ENCODE results near the gene ABI1.
"Not testable (repeated sequence)": the region's sequence is repeated elsewhere in the genome, so short reads cannot be mapped to it uniquely, and the experiment has no call there.

Gene ABI1

DNA sequence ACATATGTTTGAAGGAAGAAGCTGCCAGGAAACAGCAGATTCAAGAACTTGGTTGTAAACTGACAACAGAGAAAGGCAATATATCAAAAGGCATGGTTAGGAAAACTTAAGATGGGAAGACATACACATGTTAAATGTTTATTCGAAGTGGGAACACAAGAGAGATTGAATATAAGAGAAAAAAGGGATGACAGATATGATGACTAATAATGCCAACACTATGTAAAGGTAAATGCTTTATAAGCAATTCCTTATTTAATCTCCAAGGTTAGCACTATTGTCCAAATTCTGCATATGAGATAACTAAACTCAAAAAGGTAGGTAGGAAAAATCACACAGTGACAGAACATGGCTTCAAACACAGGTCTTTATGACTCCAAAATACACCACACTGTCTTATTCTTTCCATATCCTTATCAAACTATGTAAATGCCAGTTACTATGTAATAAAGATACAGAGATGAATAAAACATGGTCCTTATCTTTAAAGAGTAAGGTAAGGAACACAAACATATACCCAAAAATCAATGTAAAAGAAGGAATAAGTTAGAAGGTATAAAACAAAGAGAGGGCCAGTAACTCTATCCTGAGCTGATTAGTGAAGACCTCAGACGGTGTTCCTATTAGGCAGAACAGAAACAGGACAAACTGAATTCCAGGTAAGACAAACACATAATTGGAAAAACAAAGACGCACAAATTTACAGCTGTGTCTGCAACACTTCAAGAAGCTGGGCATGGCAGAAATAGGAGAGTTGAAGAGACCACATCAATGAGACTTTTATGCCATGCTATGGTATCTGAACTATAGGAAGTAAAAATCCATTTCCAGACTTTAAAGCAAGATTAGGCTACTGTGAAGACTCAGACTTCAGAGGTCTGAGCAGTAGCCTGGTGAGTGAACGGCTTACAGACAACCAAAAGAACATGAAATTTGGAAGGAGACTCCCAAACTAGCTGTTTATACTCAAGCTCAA lies 56.1 kb downstream of the ABI1 start:
- DNase-seq (ENCODE audit: low spot score) = no peak

DNA sequence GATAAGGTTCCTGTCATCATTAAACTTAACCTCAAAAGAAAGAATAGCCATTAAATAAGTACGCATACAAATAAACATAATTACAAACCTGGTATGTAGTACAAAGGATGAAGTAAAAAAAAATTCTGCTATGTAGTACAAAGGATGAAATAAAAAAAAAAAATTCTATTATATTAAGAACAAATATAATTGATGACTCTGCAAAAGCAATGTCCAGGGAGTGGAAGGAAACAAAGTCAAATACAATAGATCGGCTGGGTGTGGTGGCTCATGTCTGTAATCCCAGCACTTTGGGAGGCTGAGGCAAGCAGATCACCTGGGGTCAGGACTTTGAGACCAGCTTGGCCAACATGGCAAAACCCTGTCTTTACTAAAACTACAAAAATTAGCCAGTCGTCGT lies 56.9 kb downstream of the ABI1 start:
- no peak for DNase-seq (ENCODE audit: low spot score)

DNA sequence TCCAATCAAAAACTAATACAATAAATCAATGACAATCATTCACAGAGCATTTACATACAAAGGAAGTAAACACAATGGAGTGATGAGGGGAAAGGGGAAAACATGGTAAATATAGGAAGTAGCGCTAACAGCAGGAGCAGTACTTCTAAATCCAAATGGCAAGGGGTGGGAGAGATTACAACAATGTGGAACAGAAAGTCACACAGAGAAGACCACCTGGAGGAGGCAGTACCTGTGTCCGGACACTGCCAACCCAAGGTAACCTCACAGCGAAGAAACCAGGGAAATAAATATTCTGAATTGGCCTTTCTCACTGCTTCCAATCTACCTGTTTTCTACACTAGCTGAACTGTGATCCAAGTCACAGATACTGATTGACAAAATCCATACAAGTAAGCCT lies 58.2 kb downstream of the ABI1 start:
- no peak for DNase-seq (ENCODE audit: low spot score)

DNA sequence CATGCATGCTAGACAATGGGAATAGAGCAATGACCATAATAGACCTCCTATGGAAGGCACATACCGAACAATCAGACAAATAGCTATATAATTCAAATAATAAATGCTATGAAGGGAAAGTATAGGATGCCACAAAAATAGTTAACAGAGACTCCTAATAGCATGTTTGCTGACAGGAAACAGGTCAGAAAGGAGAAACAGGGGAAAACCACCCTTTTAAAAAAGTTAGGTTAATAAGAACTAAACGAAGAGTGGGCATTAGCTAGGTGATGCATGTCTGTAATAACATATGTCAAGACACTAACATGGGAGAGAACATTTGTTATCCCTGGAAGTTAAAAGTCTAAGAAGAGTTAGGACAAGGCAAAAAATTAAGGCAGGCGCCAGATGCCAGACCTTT lies 58.9 kb downstream of the ABI1 start:
- DNase-seq (ENCODE audit: low spot score) = no peak

DNA sequence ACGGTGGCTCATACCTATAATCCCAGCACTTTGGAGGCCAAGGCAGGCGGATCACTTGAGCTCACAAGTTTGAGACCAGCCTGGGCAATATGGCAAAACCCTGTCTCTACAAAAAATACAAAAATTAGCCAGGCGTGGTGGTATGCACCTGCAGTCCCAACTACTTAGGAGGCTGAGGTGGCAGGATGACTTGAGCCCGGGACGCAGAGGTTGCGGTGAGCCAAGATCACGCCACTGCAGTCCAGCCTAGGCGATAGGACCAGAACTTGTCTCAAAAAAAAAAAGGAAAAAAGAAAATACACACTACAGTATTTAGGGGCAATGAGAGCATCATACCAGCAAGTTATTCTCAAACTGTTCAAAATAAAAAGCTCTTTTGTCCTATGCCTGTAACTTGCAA lies 59.5 kb downstream of the ABI1 start:
- no peak for DNase-seq (ENCODE audit: low spot score)

DNA sequence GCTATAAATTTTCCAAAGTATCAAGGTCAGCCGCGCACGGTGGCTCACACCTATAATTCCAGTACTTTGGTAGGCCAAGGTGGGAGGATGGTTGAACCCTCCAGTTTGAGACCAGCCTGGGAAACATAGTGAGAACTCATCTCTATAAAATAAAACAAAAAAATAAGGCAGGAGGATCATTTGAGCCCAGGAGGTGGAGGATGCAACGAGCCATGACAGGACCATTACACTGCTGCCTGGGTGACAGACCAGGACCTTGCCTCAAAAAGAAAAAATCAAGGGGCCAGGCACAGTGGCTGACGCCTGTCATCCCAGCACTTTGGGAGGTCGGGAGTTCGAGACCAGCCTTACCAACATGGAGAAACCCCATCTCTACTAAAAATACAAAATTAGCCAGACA lies 60.3 kb downstream of the ABI1 start:
- DNase-seq (ENCODE audit: low spot score) = no peak

DNA sequence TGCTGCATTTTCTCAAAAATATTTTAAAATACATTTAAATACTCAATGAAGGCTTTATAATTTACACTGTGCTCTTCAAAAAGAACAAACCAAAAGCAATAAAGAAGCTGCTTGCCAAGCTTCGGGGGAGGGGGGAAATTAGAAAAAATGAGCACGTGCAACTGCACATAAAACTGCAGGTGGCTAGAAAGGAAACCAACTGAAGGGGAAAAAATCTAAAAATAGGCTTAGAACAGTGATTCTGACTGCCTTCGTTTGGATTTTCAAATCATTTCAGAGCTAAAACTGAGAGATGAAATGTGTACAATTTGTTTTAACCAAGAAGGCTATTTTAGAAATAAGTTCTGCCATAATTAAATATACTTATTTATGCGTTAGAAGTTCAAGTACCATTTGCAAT lies 61.4 kb downstream of the ABI1 start:
- DNase-seq (ENCODE audit: low spot score) = no peak

DNA sequence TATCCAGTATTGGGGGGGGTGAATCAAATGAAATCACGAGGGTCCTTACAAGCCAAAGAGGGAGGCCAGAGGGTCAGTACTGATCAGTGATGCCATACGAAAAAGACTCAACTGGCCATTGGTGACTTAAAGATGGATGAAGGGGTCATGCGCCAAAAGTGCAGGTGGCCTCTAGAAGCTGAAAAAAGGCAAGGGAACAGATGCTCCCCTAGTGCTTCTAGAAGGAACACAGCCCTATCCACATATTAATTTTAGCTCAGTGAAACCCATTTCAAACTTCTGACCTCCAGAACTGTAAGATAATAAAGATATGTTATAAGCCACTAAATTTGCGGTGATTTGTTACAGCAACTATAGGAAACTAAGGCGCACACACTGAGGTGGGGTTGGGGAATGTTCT lies 62.5 kb downstream of the ABI1 start:
- DNase-seq (ENCODE audit: low spot score) = no peak

DNA sequence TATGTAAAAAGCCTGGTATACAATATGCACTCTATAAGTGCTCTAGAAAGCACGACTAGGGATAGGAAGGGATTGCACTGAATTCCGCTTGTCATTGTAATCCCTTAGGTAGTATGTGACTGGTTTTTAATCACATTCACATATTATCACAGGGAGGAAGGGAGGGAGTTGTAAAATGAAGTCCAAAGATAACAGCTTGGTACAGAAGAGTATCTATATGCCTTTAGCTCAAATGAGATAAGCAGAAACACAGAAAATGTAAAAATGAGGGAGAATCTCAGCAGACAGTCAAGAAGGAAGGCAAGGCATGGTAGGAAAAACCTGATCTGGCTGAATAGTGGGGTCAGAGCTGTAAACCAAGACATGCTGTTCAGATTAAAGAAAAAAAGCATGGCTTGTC lies 63.4 kb downstream of the ABI1 start:
- no peak for DNase-seq (ENCODE audit: low spot score)

DNA sequence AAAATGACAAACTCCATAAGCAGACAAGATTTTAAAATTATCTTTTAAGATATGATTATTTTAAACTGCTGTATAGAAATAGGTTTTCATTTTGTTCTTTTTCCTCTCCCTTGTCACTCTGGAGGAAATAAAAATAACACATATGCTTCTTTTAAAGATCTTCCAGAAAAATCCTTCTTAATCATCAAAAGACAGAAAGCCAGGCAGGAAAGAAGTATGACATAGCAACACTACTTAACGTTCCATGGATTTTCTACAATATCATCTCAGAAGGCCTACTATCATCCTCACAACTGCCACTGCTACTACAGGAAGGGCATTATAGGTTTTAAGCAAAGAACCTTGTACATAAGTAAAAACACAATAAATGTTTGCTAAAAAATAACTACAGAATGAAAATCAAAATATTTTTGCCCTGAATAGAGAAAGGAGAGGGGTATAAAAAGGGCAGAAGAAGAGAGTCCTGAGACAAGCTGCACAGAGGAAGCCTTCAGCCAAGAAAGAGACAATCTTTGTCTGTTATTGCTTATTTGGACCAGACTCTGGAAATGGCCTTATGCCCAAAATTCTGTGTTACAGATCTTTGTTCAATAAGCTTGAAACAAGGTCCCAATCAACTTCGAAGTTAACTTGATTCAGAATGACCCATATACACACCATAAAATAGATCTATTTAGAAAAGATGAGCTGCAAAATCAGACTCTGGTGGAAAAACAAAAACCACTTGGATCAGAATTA lies 67.8 kb downstream of the ABI1 start:
- peak; percentile 65 for DNase-seq (ENCODE audit: low spot score)

DNA sequence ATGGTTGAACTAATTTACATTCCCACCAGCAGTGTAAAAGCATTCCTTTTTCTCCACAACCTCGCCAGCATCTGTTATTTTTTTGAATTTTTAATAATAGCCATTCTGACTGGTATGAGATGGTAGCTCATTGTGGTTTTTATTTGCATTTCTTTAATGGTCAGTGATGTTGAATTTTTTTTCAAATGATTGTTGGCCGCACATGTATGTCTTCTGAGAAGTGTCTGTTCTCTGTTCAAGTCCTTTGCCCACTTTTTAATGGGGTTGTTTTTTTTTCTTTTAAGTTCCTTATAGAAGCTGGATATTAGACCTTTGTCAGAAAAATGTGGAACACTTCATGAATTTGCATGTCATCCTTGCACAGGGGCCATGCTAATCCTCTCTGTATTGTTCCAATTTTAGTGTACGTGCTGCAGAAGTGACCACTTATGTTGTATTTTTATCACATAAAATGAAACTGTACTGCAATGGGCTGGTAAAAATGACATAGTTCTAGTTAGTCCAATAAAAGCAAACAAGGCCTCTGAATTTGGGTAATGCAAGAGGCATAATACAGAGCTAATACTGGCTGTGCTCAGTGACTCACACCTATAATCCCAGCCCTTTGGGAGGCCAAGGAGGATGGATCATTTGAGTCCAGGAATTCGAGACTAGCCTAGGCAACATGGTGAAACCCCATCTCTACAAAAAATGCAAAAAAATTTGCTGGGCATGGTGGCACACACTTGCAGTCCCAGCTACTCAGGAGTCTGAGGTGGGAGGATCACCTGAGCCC lies 70.3 kb downstream of the ABI1 start:
- DNase-seq (ENCODE audit: low spot score) = no peak

DNA sequence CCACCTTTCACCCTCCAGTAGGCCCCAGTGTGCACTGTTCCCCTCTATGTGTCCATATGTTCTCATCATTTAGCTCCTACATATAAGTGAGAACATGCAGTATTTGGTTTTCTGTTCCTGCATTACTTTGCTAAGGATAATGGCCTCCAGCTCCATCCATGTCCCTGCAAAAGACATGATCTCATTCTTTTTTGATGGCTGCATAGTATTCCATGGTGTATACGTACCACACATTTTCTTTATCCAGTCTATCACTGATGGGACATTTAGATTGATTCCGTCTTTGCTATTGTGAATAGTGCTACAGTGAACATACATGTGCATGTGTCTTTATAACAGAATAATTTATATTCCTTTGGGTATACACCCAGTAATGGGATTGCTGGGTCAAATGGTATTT lies 71.0 kb downstream of the ABI1 start:
- DNase-seq (ENCODE audit: low spot score) = not testable (repeated sequence)

DNA sequence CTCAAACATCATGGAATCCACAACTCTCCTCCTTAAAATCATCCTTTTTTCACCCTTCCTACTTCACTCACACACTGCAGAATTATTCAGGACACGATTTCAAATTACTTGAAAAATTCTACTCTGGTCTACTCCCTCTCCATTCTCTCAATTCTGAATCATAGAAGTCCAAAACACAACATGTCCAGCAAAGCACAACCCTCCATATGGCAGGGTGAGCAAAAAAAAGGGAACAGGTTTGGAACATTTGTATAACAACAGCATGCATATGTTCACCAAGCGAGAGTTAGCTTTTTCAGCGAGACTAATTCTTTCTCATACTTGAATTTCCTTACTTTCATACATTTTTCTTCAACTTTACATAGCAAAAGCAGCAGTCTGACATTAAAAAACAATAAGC lies 73.4 kb downstream of the ABI1 start:
- no peak for DNase-seq (ENCODE audit: low spot score)

DNA sequence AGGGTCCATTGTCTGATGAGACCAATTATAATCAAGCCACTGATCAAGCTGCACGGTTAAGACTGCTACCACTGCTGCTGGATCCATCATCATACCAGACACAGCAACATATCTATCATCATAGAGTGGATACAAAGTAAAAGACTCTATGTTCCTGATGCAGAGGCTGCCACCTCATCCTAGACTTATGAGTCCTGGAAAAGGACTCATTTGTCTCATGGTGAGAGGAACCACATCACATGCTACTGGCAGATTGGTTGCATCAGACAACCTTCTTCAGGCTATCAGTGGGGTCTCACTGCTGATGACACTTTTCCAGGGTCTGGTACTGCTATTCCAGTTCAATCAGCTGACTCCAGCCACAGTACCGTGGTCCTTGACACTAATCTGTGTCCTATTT lies 79.0 kb downstream of the ABI1 start:
- DNase-seq (ENCODE audit: low spot score) = no peak

DNA sequence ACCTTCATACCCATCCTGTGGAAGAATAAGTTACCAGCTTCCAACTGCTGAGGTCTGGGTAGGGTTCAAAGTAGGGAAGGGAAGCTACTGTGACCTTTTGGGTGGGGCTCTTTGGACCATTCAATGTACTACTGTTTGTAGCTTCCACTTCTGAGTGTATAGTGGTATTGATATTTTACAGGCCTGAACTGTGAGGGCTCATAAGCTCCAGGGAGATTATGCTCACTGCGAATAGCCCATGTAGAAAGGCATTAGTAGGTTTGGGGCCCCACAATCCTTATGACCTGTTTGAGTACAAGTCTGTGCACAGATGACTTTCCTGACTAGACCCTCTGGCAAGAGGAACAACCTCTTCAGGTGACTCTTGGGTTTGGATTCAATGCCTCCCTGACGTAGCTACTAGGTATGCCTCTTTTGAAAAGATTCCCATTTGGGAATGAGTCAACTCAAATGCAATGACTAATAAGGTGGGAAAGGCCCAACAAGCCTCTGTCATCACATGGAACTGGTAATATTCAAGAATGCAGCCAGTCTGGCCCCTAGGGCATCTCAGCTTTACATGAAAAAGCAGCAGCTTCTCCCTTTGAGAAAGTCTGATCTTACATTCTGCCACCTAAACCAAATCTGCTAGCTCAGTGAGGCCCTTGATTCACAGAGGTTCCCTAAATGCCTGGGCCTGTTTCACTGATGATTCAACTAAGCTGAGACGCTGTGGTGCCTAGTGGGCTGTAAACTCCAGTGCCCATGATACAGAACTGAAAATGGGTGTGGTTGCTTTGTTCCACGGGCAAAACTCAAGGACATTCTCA lies 79.8 kb downstream of the ABI1 start:
- no peak for DNase-seq (ENCODE audit: low spot score)

DNA sequence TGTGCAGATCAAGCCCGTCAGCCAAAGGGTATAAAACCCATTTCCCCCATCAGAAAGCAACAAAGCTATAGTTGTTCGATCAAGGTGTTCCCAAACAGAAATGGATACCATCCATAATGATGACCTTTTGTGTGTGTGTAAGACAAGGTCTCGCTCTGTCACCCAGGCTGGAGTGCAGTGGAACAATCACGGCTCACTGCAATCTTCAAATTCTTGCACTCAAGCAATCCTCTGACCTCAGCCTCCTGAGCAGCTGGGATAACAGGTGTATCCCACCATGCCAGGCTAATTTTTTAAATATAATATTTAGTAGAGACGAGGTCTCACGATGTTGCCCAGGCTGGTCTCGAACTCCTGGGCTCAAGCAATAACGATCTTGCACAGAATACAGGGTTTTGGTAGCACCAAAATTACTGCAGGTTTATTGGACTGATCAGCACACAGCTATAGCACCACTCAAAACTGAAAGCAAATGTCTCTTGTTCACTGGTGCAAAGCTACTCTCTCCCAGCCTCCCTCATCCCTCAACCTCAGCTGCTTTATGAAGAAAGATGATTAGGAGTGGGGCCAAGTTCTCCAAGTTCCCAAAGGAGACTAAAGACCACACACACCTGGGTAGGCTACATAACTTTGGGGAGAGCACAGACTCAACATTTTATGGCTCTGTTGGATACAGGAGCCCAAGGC lies 80.5 kb downstream of the ABI1 start:
- DNase-seq (ENCODE audit: low spot score) = no peak

DNA sequence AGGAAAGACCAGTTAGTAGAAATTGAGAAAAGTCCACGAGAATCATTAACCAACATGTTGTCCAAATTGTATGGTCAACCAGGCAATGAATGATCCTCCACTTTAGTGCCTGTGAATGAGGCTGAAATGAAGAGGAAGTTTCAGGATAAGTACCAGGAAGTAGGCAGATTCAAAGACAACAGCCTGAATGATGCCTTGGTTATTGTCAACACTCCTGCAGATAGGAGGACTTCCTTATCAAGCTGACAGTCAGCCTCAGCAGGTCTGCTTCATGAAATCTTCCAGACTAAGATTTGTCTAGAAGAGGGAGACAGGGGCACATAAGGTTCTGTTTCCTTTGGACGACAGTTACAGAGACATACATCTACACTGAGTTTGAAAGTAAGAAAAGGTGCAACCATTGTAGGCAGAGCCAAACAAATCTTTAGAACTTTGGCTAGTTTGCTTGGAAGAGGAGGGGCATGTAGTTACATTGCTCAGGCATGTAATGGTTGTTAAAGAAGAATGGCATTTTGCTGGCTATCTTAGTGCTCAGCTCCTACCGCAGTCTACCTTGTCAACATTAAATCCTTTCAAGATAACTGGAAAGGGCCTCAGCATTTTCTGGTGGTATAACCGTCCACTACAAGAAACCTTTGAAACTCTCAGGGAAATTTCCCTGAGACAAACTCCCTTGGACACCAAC lies 81.4 kb downstream of the ABI1 start:
- no peak for DNase-seq (ENCODE audit: low spot score)

DNA sequence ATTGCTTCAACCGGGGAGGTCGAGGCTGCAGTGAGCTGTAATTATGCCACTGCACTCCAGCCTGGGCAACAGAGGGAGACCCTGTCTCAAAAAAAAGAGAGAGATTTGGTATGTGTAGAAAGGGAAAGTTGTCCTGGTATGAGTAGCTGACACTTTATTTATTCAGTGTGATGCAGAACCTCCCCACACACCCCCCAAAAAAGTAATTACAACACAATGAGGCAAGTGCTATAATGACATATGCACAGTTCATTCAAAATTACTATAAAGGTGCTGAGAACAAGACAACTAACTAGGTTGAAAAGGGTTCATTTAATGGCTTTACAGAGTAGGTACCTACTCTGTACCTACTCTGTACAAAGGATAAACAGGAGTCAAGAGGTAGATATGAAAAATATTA lies 83.1 kb downstream of the ABI1 start:
- no peak for DNase-seq (ENCODE audit: low spot score)

DNA sequence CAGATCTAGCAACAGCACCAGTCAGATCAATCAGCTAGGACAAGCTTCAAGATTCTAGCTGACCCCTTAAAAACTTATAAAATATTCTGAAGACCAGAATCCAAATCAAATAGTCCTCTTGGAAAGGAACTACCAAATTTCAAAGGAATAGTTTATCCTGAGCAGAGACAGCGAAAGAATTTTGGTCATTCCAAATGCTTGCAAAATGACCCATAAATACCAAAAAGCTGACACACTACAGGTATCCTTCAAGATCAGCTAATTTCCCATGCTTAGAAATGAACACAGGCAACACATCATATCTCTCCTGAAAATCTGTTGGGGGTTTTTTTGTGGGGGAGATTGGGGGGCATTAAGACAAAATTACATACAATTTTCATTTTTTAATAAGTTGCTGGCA lies 84.5 kb downstream of the ABI1 start:
- no peak for DNase-seq (ENCODE audit: low spot score)

DNA sequence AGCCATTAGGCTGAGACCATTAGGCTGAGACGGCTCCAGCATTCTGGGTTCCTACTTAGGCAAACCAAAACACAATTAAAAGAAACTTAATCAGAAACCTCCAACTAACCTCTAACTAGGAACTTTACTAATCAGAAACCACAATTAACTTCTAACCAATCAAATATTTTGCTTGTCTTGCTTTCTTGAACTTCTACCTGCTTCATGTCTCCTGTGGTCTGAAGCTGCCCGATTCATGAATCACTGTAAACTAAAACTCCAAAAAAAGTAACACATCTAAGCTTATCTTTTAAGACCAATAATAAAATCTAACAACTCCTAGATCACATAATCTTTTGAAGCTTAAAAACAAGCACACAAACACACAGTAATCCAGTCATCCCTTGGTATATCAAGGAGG lies 87.1 kb downstream of the ABI1 start:
- DNase-seq (ENCODE audit: low spot score) = no peak

DNA sequence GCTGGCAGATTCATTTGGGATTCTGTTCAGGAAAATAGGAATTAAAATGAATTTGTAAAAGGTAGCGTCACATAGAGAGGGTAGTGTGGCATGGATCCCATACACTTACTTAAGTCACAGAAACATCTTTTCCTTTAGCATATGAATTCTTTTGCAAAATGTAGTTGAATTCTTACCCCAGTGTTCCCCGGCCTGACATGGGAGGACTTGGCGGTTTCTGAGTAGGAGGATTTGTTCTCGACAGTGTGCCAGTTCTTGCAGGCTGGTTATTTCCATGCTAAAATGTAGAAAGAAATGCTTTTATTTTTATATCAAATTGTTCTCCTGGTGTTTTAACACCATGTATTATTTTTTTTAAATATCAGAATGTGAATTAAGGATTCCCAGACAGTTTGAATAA lies 90.7 kb downstream of the ABI1 start:
- DNase-seq (ENCODE audit: low spot score) = peak; percentile 64
